Vagina (tissue), 2 donors: ENCODE data around the gene RPL18.

Experiments
- CTCF ChIP-seq, 3 experiments: fragments of 450-650 bp in 2 of 3; fragments of 200-600 bp in 1 of 3; sonication (generic) in 1 of 3; IDR thresholded peaks; one replicate each; pipeline ENCODE4 v1.5.1; 2017 to 2019; ENCODE audit warnings: antibody characterized with exemption in 3 of 3, mild to moderate bottlenecking in 2 of 3, moderate library complexity in 2 of 3
- POLR2AphosphoS5 ChIP-seq, 2 donors: sonication (generic); formaldehyde crosslinking; IDR thresholded peaks; one replicate each; pipeline ENCODE4 v1.9.0; 2017; ENCODE audit warnings: antibody characterized with exemption in 2 of 2, mild to moderate bottlenecking in 2 of 2, low read depth in 1 of 2; ENCODE audit not compliant: insufficient read depth in 1 of 2

GRCh38 chr19:48609571-48610108 lies 9.3 kb downstream of the RPL18 start:
- no peak for TF ChIP-seq POLR2AphosphoS5 (IDR thresholded peaks at IDR 0.05; ENCODE audit: insufficient read depth in 1 of 2, low read depth in 1 of 2)
- no peak for TF ChIP-seq CTCF (IDR thresholded peaks at IDR 0.05)
